ENCODE measurements around the gene EFCAB14.
"Not testable (repeated sequence)": the region's sequence is repeated elsewhere in the genome, so short reads cannot be mapped to it uniquely, and the experiment has no call there.

Gene EFCAB14

DNA sequence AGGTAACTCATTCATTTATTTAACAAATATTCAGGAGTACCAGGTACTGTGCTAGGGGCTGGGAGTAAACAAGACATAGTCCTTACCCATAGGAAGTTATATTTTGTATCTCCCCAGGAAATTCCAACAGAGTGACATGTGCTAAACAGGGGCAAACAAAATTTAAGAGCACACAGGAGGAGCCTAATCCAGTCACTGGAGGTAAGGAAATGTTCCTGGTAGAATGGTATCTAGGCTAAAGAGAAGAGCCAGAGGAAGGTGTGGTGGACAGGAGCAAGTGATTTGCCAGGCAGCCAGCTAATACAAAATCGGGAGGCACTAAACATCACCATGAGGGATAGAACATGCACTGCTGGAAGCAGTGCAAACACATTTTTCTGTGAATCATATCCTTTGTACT, 36.9 kb downstream of the EFCAB14 start:
- no peak for DNase-seq

DNA sequence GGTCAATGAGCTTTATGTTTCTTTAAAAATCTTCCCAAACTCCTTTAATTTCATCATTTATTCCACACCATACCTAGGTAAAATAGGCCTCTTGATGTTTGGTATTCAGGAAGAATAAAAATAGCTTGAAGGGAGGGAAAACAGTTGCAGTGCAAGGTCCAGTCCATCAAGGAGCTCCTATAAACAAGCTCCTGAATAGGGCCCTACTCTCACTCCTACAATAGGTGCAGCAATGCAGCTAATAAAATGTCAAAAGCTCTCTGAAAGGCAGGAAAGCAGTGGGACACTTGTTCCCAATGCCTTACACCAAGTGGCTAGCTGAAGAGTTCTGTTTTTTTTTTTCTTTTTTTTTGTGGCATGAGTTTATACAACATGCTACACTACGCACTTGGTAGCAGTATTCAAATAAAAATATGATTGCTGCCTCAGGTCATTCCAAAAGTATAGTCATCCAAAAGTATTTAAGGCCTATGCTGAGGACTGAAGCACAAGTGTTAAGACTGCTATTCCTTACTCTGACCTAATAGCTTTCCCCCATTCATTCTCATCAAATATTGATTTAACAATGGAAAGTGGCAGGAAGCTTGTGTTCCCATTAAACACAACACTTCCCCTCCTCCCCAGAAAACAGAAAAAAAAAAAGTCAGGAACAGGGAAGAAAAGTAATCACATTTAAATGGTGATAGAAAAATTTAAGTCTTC, 37.4 kb downstream of the EFCAB14 start:
- no peak for DNase-seq

DNA sequence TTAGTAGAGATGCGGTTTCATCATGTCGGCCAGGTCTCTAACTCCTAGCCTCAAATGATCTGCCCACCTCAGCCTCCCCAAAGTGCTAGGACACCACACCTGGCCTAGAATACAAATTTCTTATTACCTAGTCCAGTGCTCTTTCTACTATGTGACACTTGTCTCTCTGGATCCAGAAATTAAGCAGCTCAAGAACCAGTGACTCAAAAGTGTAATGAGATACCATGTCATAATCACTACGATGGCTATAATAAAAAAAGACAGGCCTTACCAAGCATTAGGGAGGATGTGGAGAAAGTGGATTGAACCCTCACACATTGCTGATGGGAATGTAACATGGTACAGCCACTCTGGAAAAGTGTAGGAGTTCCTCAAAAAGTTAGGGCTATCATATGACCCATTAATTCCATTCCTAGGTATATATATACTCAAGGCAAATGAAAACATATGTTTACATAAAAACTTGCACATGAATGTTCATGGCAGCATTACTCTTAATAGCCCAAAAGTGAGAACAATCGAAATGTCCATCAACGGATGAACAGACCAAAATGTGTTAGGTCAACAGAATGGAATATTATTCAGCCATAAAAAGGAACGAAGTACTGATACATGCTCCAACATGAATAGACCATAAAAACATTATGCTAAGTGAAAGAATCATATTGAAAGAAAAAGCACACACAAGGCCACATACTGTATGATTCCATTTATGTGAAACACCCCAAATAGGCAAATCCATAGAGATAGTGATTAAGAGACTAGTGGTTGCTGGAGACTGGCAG, 38.9 kb downstream of the EFCAB14 start:
- DNase-seq, result no peak

DNA sequence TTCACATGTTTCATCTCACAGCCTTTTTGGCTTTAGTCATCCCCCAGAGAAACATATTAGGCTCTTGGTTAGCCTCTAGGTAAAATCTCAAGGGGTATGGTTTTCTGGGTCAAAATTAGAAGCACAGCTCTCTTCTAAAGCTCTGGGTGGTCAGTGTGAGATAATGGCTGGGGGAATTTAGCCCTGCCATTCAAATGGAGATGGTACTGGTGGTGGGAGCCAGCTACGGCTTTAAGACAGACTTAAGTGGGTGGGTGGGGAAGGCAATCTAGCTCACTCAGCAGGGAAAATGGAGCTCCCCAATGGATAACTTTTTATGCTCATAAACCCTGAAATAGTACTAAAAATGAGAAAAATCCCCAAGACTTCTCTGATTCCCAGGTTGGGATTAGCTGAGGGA, 41.6 kb downstream of the EFCAB14 start:
- no peak for DNase-seq

DNA sequence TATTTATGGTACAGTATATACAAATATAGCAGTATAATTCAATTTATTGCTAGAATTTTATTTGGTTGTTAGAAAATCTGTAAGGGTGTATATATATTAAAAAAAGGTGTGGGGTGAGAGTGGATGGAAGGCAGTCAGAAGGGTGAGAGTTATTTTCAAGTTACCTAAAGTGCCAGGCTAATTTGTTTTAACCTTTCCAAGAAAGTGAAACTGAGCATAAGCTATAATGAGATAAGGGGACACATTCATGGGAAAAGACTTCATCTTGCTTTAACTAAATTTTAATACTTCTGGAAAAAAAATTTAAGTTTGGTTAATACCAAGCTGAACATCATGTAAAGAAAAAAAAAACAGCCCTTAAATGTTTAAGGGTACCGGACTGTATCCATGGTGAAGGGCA, 42.4 kb downstream of the EFCAB14 start:
- no peak for DNase-seq

DNA sequence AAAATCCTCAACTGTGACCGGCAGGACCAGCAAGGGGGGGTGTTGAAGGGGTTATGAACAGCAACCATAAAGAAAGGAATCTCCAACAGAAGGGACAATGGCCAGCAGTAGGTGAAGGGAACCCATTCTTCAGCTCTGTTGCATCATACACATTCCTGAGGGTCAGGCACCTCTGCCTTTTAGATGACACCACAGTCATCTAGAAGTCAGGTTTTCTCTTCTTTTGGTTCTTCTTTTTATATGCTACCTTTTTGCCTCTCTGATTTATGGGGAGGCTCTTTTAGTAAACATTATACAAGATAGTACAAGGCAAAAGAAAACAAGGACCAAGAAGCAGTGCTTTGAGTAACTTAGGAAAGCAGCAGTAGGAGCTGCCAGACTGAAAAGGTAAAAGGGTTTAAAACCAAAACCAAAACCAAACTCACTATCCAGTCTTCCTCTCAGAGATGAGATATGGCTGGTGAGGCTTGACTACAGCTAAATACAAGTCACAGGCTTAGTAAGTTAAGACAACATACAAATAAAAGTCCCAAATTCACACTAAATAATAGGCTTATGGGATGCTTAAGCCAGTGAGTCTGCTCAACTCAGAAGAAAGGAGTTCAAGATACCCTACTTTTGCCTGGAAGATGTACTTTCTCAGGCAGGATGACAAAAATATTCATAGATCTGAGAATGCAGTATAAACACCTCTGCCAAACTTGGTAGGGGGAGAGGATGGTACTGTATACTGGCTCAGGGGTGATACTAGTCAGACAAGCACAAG, 43.2 kb downstream of the EFCAB14 start:
- no peak for DNase-seq

DNA sequence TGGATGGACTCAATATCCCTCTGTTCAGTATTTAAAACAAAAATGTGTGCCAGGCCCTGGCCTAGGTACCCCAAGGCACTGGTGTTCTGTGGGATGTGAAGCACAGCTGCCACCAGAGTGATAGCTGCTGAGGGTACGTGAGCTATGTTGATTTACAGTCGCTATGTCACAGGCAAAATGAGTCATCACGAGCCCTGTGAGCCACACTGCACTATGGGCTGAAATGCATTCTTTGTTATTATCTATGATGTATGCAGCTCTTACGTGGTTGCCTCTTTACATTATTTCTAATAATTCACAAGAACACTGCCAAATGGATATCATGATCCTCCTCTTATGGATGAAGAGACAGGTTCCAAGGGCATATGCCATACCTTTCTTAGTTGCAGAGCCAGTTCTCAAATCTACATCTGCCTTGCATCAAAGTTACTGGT, 45.1 kb downstream of the EFCAB14 start:
- DNase-seq, result peak; percentile 33

DNA sequence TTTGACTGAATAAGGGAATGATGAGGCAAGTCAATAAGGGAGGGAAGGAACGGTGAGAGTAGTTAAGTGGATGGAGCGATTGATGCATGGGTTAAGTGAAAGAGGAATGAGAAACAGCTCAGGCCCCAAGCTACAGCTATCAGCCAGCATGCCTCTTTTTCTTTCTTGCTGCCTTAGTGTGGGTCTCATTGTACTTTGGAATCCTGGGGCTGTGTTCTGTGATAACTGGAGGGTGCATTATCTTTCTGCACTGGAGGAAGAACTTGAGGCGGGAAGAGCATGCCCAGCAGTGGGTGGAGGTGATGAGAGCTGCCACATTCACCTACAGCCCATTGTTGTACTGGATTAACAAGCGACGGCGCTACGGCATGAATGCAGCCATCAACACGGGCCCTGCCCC, 46.2 kb downstream of the EFCAB14 start:
- DNase-seq, result no peak

DNA sequence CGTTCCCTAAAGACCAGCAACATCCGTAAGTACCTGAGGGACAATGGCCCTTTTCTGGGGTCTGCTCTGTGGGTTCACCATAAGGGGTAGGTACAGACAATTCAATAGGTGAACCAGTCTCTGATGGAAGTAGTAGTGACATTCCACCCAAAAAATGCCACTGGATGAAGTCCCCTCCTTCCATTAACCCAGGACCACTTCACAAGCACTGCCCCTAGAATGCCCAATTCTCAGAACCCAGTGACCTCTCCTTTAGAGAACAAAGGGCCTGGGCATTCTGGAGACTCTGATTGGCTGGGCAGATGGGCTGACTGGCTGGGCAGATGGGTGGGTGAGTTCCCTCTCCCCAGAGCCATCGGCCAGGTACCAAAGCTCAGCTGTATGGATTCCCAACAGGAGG, 47.4 kb downstream of the EFCAB14 start, which contains the start of gene TEX38:
Gene TEX38, plus strand, starts transcription at position 301 of the 400 bp plus-strand sequence. Its CDS starts 81 bp downstream, at position 382.
- no peak for DNase-seq

DNA sequence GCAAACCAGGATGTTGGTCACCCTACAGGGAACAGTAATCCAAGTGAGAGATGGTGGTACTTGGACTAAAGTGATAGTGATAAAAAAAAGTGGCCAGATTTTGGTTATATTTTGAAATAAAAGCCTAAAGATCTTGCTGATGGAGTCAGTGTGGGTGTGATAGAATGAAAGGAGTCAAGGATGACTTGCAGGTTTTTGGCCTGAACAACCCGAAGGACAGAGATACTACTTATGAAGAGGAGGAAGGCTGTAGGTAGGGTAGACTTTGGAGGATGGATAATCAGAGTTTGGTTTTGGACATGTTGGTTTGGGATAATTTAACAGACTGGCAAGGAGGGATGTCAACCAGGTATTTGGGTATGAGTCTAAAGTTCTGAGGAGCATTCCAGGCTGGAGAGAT, 48.8 kb downstream of the EFCAB14 start:
- no peak for DNase-seq

DNA sequence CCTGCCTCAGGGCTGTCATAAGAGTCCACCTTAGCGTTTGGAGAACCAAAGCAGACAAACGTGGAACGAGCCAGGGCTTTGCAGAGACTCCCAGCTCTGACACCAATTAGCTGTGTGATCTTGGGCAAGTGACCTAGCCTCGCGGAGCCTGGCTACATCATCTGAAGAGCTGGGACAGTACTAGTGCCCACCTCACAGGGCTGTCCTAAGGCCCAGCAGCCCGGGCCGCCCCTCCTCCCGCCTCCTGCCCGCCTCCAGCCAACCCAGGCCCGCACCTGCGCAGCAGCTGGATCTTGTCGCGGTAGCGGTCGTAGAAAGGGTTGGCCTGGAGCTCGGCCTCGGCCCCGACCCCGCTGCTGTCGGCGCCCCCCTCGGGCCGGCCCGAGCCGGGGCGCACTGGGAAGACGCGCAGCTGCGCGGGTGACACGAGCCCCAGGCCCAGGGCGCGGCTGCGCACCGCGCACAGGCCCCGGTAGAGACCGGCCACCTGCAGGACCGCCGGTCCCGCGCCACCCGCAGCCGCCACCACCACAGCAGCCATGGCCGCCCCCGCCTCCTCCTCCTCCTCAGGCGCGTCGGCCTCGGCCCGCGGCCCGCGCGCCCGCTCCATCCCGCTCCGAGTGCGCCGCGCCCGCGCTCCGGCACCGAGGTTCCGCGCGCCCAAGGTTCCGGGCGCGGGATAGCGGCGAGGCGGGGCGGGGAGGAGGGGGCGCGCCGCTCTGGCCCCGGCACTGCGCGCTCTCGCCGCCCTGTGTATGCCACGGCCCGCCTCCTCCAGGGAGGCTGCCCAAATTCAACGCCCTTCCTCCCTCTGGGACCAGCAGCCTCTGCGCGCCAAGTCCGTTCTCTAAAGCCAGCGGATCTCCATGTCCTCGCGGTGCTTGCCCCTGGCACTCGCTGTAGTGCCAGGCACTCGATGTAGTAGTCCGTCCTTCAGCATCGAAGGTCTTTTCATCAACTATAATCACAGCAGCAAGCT, 50.8 kb downstream of the EFCAB14 start, which contains the start of gene ATPAF1:
Gene ATPAF1, minus strand, starts transcription at position 583 of the 979 bp plus-strand sequence. Its CDS starts 42 bp downstream, at position 541.
- peak; percentile 75 for DNase-seq

DNA sequence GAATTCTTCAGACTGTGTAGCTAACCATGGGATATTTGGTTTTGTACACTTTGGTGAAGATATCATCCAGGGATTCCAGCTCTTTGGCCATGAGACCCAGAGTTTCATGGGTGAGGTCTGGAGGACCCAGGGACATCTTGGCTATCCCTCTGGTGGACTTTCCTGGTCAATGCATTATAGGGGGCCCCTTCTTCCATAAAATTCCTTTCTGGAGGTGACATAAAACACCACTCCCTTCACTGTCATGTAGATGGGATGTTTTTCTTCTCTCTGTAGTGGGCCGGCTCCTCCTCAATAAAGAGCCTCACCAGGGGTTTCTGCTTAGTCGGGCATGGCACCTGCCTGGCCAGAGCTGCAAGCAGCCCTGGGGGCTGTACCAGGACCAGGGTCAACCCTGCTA, 52.9 kb downstream of the EFCAB14 start:
- no peak for DNase-seq

DNA sequence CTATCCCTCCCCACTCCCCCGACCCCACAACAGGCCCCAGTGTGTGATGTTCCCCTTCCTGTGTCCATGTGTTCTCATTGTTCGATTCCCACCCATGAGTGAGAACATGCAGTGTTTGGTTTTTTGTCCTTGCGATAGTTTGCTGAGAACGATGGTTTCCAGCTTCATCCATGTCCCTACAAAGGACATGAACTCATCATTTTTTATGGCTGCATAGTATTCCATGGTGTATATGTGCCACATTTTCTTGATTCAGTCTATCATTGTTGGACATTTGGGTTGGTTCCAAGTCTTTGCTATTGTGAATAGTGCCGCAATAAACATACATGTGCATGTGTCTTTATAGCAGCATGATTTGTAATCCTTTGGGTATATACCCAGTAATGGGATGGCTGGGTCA, 56.0 kb downstream of the EFCAB14 start:
- not testable (repeated sequence) for DNase-seq

DNA sequence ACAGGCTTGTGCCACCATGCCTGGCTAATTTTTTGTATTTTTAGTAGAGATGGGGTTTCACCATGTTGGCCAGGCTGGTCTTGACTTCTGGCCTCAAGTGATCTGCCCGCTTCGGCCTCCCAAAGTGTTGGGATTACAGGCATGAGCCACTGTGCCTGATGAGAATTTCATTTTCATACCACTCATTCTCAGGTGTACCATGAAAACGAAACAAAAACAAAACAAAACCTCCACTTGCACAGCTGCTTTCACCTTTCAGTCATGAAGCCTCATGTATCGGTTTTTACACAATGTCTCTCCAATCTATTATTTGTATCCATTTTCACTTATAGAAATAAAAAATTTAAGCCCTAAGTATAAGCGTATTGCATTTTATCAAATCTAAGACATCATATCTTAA, 58.8 kb downstream of the EFCAB14 start:
- not testable (repeated sequence) for DNase-seq

DNA sequence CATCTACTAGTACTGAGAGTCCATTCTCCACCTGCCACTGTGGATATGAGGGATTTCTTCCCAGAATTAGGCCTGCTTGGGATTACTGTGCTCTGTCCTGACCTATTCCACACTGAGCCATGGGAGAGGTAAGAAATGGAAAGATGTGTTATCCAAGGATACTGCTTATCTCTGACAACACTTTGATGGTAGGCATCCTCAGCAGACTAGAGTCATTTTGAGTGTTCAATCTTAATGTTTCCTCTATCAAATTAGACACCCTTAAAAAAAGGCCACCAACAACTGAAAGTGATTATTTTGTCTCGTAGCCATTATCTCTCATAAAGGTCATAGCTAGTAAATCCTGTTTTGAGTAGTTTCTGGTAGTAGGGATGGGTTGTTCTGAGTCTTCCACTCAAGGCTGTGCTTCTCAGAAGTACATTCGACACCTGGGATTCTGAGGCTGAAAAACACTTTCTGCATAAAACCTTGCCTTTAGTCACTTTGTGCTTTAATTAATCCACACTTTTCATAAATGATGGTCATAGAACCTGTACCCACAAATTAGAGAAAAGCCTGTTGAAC, 59.5 kb downstream of the EFCAB14 start:
- no peak for DNase-seq

DNA sequence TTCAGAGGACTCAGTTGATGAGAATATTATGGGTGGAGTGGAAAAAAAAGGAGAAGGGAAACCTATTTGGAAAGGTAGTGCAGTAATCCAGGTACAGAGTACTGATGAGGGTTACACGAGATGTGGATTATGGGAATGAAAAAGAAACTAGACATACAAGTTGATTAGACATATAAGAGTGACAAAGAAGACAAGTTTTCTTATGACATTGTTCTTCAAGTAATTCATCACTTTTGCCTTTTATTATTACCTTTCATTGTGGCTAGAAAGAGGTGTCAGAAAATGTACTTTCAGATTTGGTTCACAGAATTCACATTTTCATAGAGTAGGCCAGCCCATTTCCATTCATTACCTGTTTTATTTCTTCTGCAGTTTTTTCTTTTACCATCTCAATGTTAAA, 61.1 kb downstream of the EFCAB14 start:
- DNase-seq, result no peak

DNA sequence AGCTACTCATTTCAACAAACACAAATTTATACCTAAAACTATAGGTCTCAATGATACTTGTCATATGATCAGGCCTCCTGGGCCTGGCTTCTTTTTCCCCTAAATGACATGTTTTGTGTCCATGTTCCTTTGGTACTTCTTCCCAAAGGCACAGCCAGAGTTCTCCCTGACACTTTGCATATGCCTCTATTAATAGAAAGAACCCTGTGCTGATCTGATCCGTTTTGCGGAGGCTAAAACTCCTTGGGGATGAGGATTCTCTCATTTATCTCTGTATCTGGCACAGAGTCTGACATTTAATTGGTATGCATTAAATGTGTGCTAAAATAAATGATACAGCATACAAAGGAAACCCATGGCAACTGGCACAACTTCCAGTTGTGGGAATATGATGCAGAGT, 62.3 kb downstream of the EFCAB14 start:
- no peak for DNase-seq

DNA sequence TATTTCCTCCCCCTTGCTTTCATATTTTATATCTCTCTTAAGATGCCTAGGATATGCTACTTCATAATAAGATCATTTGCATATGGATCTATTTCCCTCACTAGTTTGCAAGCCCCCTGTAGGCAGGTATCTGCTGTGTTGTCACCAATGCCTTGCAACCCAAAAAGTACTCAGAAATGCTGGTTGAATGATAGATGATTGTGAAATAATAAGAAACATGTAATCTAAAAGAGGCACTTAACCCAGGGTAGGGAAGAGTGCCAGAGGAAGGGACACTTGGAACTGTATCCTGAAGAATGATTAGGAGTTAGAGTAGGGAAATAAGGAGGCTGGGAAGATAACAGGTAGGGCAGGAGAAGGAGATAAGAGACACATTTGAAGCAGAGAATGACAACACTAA, 63.1 kb downstream of the EFCAB14 start:
- no peak for DNase-seq

DNA sequence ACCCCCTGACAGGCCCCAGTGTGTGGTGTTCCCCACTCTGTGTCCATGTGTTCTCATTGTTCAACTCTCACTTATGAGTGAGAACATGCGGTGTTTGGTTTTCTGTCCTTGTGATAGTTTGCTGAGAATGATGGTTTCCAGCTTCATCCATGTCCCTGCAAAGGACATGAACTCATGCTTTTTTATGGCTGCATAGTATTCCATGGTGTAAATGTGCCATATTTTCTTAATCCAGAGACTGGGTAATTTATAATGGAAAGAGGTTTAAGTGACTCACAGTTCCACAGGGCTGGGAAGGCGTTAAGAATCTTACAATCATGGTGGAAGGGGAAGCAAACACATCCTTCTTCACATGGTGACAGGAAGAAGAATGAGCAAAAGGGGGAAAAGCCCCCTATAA, 64.2 kb downstream of the EFCAB14 start:
- DNase-seq, result not testable (repeated sequence)

DNA sequence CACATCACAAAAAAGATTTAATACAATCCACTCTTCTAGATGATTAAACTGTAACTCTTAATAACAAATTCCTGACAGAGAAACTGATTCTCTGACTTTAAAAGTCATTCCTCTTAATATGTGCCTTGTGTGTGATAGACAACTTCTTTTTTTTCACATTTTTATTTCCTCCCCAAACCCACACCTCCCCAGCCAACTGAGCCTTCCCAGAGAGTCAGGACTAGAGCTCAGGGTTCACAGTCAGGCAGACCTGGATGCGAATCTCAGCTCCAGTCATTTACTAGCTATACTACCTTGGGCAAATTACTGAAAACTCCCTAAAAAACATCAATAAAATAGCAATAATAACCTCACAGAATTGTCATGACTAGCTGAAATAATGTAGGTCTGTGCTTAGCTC, 64.9 kb downstream of the EFCAB14 start:
- DNase-seq, result no peak

DNA sequence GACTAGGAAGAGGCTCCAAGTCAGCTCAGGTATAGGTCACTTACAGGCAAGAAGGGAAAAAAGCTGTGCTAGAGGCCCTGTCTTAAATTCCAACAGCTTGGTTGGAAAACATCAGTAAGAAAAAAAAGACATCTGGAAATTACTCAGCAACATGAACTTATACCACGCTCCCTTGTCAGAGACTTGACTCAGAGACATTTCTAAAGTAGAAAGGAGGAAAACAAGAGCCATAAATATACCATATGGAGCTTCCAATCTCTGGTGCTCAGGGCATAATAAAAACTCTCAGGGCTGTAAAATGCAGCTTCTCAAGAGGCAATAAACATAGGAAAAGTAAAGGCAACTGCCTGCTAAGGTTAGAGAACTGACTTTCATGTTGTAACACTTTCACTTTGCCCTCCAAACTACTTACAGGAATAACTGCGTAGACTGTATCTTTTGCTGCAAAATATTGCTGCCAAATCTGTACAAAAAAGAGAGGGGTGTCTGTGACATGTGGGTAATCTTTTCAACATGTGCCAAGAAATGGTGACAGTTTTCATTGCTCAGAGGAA, 65.4 kb downstream of the EFCAB14 start:
- DNase-seq, result no peak

Data from activated CD4-positive, alpha-beta T cell treated with anti-CD3 and anti-CD28 coated beads for 48 hours (primary cell).